WTC11 (cell line): Measurements from ENCODE around the gene TUBB8. TPM values are rescaled to one million over a fixed set of nuclear protein-coding genes. Genes with fewer than 3 reads are reported as not detected.

Experiments
- ATAC-seq: fragments of 200-7000 bp; cut with Tn5 transposase; 2 replicates; pipeline ENCODE4 v1.10.0; 2021; ENCODE audit warnings: mild to moderate bottlenecking, moderate library complexity
- CTCF ChIA-PET: fragments of 300-600 bp; sonication (Branson Sonifier 250); formaldehyde crosslinking; loops from one replicate; lab custom pipeline; 2021; ENCODE audit warnings: antibody characterized with exemption; lab: Charles Lee
- POLR2A ChIA-PET: fragments of 350-600 bp; sonication (Branson Sonifier 250); formaldehyde crosslinking; loops from one replicate; lab custom pipeline; 2021; ENCODE audit warnings: antibody characterized with exemption; lab: Charles Lee
- DNase-seq: peaks from one replicate; pipeline ENCODE4 v3.0.0; 2021; ENCODE audit warnings: low spot score
- H3K27ac Mint-ChIP-seq: 2 replicates; pipeline ENCODE4 v1.8.0; 2021; ENCODE audit warnings: mixed read lengths
- H3K27me3 Mint-ChIP-seq: 2 replicates; pipeline ENCODE4 v1.8.0; 2021; ENCODE audit warnings: low read depth, mild to moderate bottlenecking, moderate library complexity, mixed read lengths
- H3K36me3 Mint-ChIP-seq: 2 replicates; pipeline ENCODE4 v1.8.0; 2021; ENCODE audit warnings: mixed read lengths
- H3K4me1 Mint-ChIP-seq: 2 replicates; pipeline ENCODE4 v1.8.0; 2022; ENCODE audit warnings: mixed read lengths
- H3K4me3 Mint-ChIP-seq: 2 replicates; pipeline ENCODE4 v1.8.0; 2021; ENCODE audit warnings: mild to moderate bottlenecking, moderate library complexity, mixed read lengths
- H3K9me3 Mint-ChIP-seq: 2 replicates; pipeline ENCODE4 v1.8.0; 2021; ENCODE audit warnings: mixed read lengths
- ATF2 ChIP-seq: sonication (generic); formaldehyde crosslinking; IDR thresholded peaks from 2 replicates; pipeline ENCODE4 v1.8.1; 2022; ENCODE audit warnings: low read depth, missing genetic modification reagents, borderline replicate concordance
- ATF6 ChIP-seq: sonication (generic); formaldehyde crosslinking; IDR thresholded peaks from 2 replicates; pipeline ENCODE4 v1.8.1; 2023; ENCODE audit warnings: mild to moderate bottlenecking, missing genetic modification reagents
- CTCF ChIP-seq: fragments of 200-600 bp; IDR thresholded peaks from 2 replicates; pipeline ENCODE4 v1.8.0; 2022; ENCODE audit warnings: antibody characterized with exemption
- ELF4 ChIP-seq: sonication (generic); formaldehyde crosslinking; IDR thresholded peaks from 2 replicates; pipeline ENCODE4 v1.8.1; 2022; ENCODE audit warnings: low read depth, mild to moderate bottlenecking, moderate library complexity, missing genetic modification reagents
- ERG ChIP-seq: fragments of 250-450 bp; sonication (Bioruptor Pico); IDR thresholded peaks from 2 replicates; pipeline ENCODE4 v1.8.0; 2021; ENCODE audit warnings: mild to moderate bottlenecking
- FOXJ3 ChIP-seq: sonication (generic); formaldehyde crosslinking; IDR thresholded peaks from 2 replicates; pipeline ENCODE4 v1.9.0; 2021; ENCODE audit warnings: missing genetic modification reagents, mild to moderate bottlenecking, borderline replicate concordance
- FOXP4 ChIP-seq: sonication (generic); formaldehyde crosslinking; IDR thresholded peaks from 2 replicates; pipeline ENCODE4 v1.8.0; 2022; ENCODE audit warnings: mild to moderate bottlenecking, missing genetic modification reagents
- HMGXB4 ChIP-seq: sonication (generic); formaldehyde crosslinking; IDR thresholded peaks from 2 replicates; pipeline ENCODE4 v1.8.1; 2023; ENCODE audit warnings: mild to moderate bottlenecking, moderate library complexity, missing genetic modification reagents
- IRF1 ChIP-seq: sonication (generic); formaldehyde crosslinking; IDR thresholded peaks from 2 replicates; pipeline ENCODE4 v1.8.0; 2023; ENCODE audit warnings: missing genetic modification reagents
- KAT7 ChIP-seq: sonication (generic); formaldehyde crosslinking; IDR thresholded peaks from 2 replicates; pipeline ENCODE4 v1.8.1; 2023; ENCODE audit warnings: missing genetic modification reagents, mild to moderate bottlenecking, borderline replicate concordance
- RELA ChIP-seq: sonication (generic); formaldehyde crosslinking; IDR thresholded peaks from 2 replicates; pipeline ENCODE4 v1.8.1; 2022; ENCODE audit warnings: missing genetic modification reagents, mild to moderate bottlenecking, borderline replicate concordance
- SMAD3 ChIP-seq: sonication (generic); formaldehyde crosslinking; IDR thresholded peaks from 2 replicates; pipeline ENCODE4 v1.8.0; 2022; ENCODE audit warnings: missing genetic modification reagents, mild to moderate bottlenecking, borderline replicate concordance
- TEAD4 ChIP-seq: sonication (generic); formaldehyde crosslinking; IDR thresholded peaks from 2 replicates; pipeline ENCODE4 v1.8.0; 2022; ENCODE audit warnings: mild to moderate bottlenecking, missing genetic modification reagents
- TP53 ChIP-seq: sonication (generic); formaldehyde crosslinking; IDR thresholded peaks from 2 replicates; pipeline ENCODE4 v1.8.1; 2023; ENCODE audit warnings: mild to moderate bottlenecking, missing genetic modification reagents
- ZMAT4 ChIP-seq: fragments of 250-450 bp; sonication (Bioruptor Pico); IDR thresholded peaks from 2 replicates; pipeline ENCODE4 v1.9.0; 2021; ENCODE audit warnings: mild to moderate bottlenecking
- ZNF138 ChIP-seq: sonication (generic); formaldehyde crosslinking; conservative IDR thresholded peaks from 2 replicates; pipeline ENCODE4 v1.8.1; 2022; ENCODE audit warnings: mild to moderate bottlenecking, moderate library complexity, missing genetic modification reagents
- ZNF317 ChIP-seq: sonication (generic); formaldehyde crosslinking; IDR thresholded peaks from 2 replicates; pipeline ENCODE4 v1.8.1; 2023; ENCODE audit warnings: low read depth, mild to moderate bottlenecking, moderate library complexity, missing genetic modification reagents, borderline replicate concordance
- ZNF423 ChIP-seq: fragments of 250-450 bp; sonication (Bioruptor Pico); IDR thresholded peaks from 2 replicates; pipeline ENCODE4 v2.1.2; 2022; ENCODE audit warnings: mild to moderate bottlenecking, moderate library complexity
- ZNF671 ChIP-seq: fragments of 250-450 bp; sonication (Bioruptor Pico); IDR thresholded peaks from 2 replicates; pipeline ENCODE4 v1.8.0; 2021; ENCODE audit warnings: mild to moderate bottlenecking
- total RNA-seq: library from RNA; stranded (reverse); gene quantifications from 3 replicates; pipeline ENCODE4 v1.2.3, GENCODE V29; 2021

TUBB8 gene
- total RNA-seq, 1 experiment from 2014 or later = 2.3 TPM

- TF ChIP-seq ATF6 (CRISPR knock-in tag) = no peak
- TF ChIP-seq ZNF671 (CRISPR knock-in tag) = no peak
- no peak for TF ChIP-seq ZMAT4
- no peak for TF ChIP-seq ERG
- no peak for TF ChIP-seq SMAD3 (CRISPR knock-in tag)
- TF ChIP-seq, all 79 proteins: peak for 0
Measured at GRCh38 chr10:80477-81105, 31.5 kb upstream of the TUBB8 start (continued).

GRCh38 chr10:79532-80215 lies 30.6 kb upstream of the TUBB8 start:
- peaks cover 30% of the 10 kb centered on the region for H3K27me3 Mint-ChIP-seq
- H3K27ac Mint-ChIP-seq = no peak overlapping the region
- no peak for ATAC-seq
- no peaks in the 10 kb centered on the region for H3K4me1 Mint-ChIP-seq
- TF ChIP-seq TEAD4 (no peak), ELF4 (no peak), FOXJ3 (CRISPR knock-in tag) (no peak)
- DNase-seq = no peak
- no peaks in the 10 kb centered on the region for H3K9me3 Mint-ChIP-seq
- H3K4me3 Mint-ChIP-seq = no peak overlapping the region
- H3K36me3 Mint-ChIP-seq = no peaks in the 10 kb centered on the region
- ChIA-PET POLR2A (no interaction called here), CTCF (no interaction called here)

GRCh38 chr10:78556-78955 lies 29.5 kb upstream of the TUBB8 start:
- ChIA-PET CTCF (no interaction called here), POLR2A (no interaction called here)
- H3K27me3 Mint-ChIP-seq = peaks cover 36% of the 10 kb centered on the region
- H3K4me1 Mint-ChIP-seq = no peaks in the 10 kb centered on the region
- H3K9me3 Mint-ChIP-seq = no peaks in the 10 kb centered on the region
- H3K4me3 Mint-ChIP-seq = no peak overlapping the region
- DNase-seq (no peak), ATAC-seq (no peak)
- H3K27ac Mint-ChIP-seq = no peak overlapping the region
- no peaks in the 10 kb centered on the region for H3K36me3 Mint-ChIP-seq
- TF ChIP-seq ZNF423 (no peak), CTCF (no peak), RELA (CRISPR knock-in tag) (no peak), FOXP4 (CRISPR knock-in tag) (no peak), HMGXB4 (CRISPR knock-in tag) (no peak), IRF1 (no peak), ERG (no peak), ZNF138 (CRISPR knock-in tag) (no peak), KAT7 (CRISPR knock-in tag) (no peak), TP53 (CRISPR knock-in tag) (no peak), ATF2 (CRISPR knock-in tag) (no peak), ZNF317 (CRISPR knock-in tag) (no peak)
